Measurements from ENCODE around the gene ZNF714. TPM values are rescaled to one million over a fixed set of nuclear protein-coding genes. Genes with fewer than 3 reads are reported as not detected.

The ZNF714 gene
- total and polyA plus RNA-seq, 9 of the 15 experiments (the other 6 are each of a cell fraction or from before 2014, with no cell fraction given), result 16.2 to 40.8 (median 28.9) TPM

DNA sequence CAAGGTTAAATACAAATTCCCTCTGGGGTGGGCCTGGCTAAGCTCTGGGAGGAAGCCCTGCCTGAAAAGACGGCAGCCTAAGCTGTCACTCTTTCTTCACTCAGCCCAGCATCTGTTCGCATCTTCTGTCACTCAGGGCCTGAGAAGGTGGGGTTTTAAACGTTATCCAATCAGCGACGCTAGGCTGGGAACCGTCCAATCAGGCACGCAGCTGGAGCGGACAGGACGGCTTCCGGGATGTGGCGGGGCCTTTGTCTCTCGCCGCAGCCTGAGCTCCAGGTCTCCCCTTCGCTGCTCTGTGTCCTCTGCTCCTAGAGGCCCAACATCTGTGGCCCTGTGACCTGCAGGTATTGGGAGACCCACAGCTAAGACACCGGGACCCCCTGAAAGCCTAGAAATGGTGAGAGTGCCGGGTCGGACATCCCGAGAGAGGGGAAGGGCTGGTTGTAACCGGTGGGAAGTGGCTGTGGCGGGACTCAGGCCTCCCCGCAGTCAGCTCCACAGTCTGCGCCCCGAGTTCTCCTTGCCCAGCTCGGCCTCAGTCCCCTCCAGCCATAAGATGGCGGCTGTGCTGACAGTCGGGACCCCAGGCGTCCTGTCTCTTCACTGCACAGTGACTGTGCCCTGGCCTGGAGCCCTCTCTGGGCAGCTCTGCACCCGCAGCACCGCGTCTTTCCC is 59.9 kb downstream of the ZNF714 start, which contains the start of gene ZNF431:
Gene ZNF431 (plus strand): TSS at position 254 of the 678 bp plus-strand sequence. CDS start 144 bp downstream, at position 398.
- DNase-seq (ENCODE audit: extremely low read depth in 1 of 4, low spot score in 3 of 4), result peak; percentile 86 to 97 (median 88)
- Histone ChIP-seq H2AFZ (ENCODE audit: low read depth, low read length) (peak within 1 kb of the TSS; percentile 91), H3K9me1 (ENCODE audit: control insufficient read depth, insufficient read depth, low read length) (no peaks in the 10 kb centered on the region), H4K20me1 (replicated peaks; ENCODE audit: control insufficient read depth, insufficient read depth, low read length) (no peaks in the 10 kb centered on the region), H3K4me2 (ENCODE audit: insufficient read depth, low read length) (peak within 1 kb of the TSS; percentile 96), H3K4me1 (replicated peaks in 1 of 2; ENCODE audit: control insufficient read depth in 2 of 2, insufficient read depth in 2 of 2, low read length in 2 of 2) (peaks cover 0 to 16% of the 10 kb centered on the region in 2 experiments; a peak in 3 of 5 replicates), H3K79me2 (ENCODE audit: control insufficient read depth, insufficient read depth, low read length) (peaks cover 42% of the 10 kb centered on the region), H3K36me3 (ENCODE audit: control insufficient read depth, insufficient read depth, low read length) (peaks cover 35% of the 10 kb centered on the region), H3K4me3 (peak within 1 kb of the TSS; percentile 88), H3K9me3 (replicated peaks; ENCODE audit: control insufficient read depth, insufficient read depth, low read depth, low read length) (no peaks in the 10 kb centered on the region), H3K9ac (ENCODE audit: insufficient read depth in 1 of 2, low read depth in 2 of 2, low read length in 2 of 2) (peak within 1 kb of the TSS; percentile 88 to 93), H3K27ac (ENCODE audit: extremely low read depth, low read depth, low read length) (peak within 1 kb of the TSS; percentile 88), H3K27me3 (ENCODE audit: control insufficient read depth in 2 of 2, insufficient read depth in 2 of 2, low read length in 2 of 2) (no peaks in the 10 kb centered on the region)
- ChIA-PET CTCF (ENCODE audit: low intra/inter-chr PET ratio) (no interaction called here), POLR2A (interaction anchor here (0.6 to 2.6 kb wide), 13 partner anchors 9 to 625 kb away, joined by 3 to 15 read pairs (median 4); partner anchors contain the start of genes ZNF100, ZNF430 and ZNF714)
- FAIRE-seq, result peak; percentile 97
- BruUV-seq (replicated peaks), result TSS peak; percentile 54
- intact Hi-C loops (cut with micrococcal nuclease) (loop anchor here (5.0 kb wide), 2 partner anchors 60 to 120 kb away; partner anchors contain the start of genes ZNF430 and ZNF714), in situ Hi-C loops (cut with MboI) (no loop called here)
- peak; percentile 96 for ATAC-seq
- under 1% methylated on average over 30 of the region's 30 CpGs for WGBS (ENCODE audit: insufficient coverage, low coverage, missing lambda C conversion rate)
- TF ChIP-seq KLF10 (CRISPR knock-in tag; IDR thresholded peaks at IDR 0.05) (no peak), HNRNPK (IDR thresholded peaks at IDR 0.05; ENCODE audit: low read depth, low read length, poor library complexity, severe bottlenecking) (no peak), STAG1 (CRISPR knock-in tag; IDR thresholded peaks at IDR 0.05; ENCODE audit: borderline replicate concordance) (no peak), ZBTB40 (IDR thresholded peaks at IDR 0.05) (peak; percentile 72), ZBTB40 (CRISPR knock-in tag; IDR thresholded peaks at IDR 0.05) (no peak), POLR2G (IDR thresholded peaks at IDR 0.05; ENCODE audit: low read depth, low read length) (peak; percentile 85), STAT5A (IDR thresholded peaks at IDR 0.05; ENCODE audit: borderline replicate concordance, low read length) (no peak), HNRNPUL1 (IDR thresholded peaks at IDR 0.05; ENCODE audit: low read length) (no peak), SRSF7 (optimal IDR thresholded peaks at IDR 0.05; ENCODE audit: low read depth, low read length) (no peak), ZNF717 (CRISPR knock-in tag; IDR thresholded peaks at IDR 0.05) (no peak), MAFK (IDR thresholded peaks at IDR 0.05; ENCODE audit: low read length) (no peak), PHB (CRISPR knock-in tag; IDR thresholded peaks at IDR 0.05) (no peak), CXXC5 (CRISPR knock-in tag; IDR thresholded peaks at IDR 0.05) (peak; percentile 46; the same call in 1 of the 2 replicates), SMAD1 (IDR thresholded peaks at IDR 0.05; ENCODE audit: low read depth, low read length, partially characterized antibody) (no peak)

Measured in K562 (cell line).